OCI-LY1 (cell line): ENCODE results near the gene COQ4.

Experiments
- EZH2 ChIP-seq: fragments of 200-600 bp; sonication (generic), shearing (Covaris generic); IDR thresholded peaks from 2 replicates; pipeline ENCODE4 v1.8.0; 2017; ENCODE audit warnings: borderline replicate concordance, mixed run types, mild to moderate bottlenecking, antibody characterized with exemption, low read length, moderate library complexity, mixed read lengths
- TF ChIP-seq, protein P1 (sequence below): fragments of 200-600 bp; sonication (generic), shearing (Covaris generic); IDR thresholded peaks from 2 replicates; pipeline ENCODE4 v1.5.1; 2017; ENCODE audit warnings: mild to moderate bottlenecking, antibody characterized with exemption, low read length, moderate library complexity, mixed read lengths

DNA sequence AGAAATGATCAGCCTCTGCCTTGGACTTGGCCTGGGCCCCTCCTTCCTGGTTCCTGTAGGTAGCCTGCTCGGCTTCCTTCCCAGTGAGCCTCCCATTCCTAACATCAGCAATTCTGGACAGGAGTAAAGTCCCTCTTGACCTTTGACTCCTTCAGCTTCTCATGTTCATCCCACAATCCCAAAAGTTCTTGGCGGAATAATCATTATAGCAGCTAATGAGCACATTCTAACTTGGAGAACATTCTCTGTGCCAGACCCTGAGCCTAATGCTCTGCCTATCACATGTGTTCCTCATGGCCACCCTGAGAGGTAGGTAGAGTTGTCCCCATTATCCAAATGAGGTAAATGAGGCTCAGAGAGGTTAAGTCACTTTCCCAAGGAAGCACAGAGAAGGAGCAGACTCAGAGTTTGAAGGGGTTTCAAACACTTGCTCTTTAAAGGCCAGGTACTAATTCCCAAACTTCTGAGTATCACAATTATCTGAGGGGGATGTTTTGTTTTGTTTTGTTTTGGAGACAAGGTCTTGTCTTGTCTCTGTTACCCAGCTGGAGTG lies 25.3 kb upstream of the COQ4 start:
- no peak for TF ChIP-seq EZH2
- TF ChIP-seq, protein P1, sequence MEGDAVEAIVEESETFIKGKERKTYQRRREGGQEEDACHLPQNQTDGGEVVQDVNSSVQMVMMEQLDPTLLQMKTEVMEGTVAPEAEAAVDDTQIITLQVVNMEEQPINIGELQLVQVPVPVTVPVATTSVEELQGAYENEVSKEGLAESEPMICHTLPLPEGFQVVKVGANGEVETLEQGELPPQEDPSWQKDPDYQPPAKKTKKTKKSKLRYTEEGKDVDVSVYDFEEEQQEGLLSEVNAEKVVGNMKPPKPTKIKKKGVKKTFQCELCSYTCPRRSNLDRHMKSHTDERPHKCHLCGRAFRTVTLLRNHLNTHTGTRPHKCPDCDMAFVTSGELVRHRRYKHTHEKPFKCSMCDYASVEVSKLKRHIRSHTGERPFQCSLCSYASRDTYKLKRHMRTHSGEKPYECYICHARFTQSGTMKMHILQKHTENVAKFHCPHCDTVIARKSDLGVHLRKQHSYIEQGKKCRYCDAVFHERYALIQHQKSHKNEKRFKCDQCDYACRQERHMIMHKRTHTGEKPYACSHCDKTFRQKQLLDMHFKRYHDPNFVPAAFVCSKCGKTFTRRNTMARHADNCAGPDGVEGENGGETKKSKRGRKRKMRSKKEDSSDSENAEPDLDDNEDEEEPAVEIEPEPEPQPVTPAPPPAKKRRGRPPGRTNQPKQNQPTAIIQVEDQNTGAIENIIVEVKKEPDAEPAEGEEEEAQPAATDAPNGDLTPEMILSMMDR = no peak
